Fibroblast of lung (primary cell): ENCODE measurements around the gene RPL6.

ENCODE experiments used
- EZH2 ChIP-seq: IDR thresholded peaks from 2 replicates; pipeline ENCODE4 v1.5.1; 2012; ENCODE audit warnings: low read length, control low read depth, mild to moderate bottlenecking; ENCODE audit errors: missing control alignments
- TF ChIP-seq, protein P1 (sequence below), 2 donors: IDR thresholded peaks in 1 of 2; conservative IDR thresholded peaks in 1 of 2; 1 replicate in 1 of 2; 2 replicates in 1 of 2; pipeline ENCODE4 v1.5.1; 2011 to 2012; ENCODE audit warnings: low read length in 2 of 2, control low read depth in 1 of 2, inconsistent platforms in 1 of 2, low read depth in 1 of 2, mild to moderate bottlenecking in 1 of 2

- TF ChIP-seq, protein P1, sequence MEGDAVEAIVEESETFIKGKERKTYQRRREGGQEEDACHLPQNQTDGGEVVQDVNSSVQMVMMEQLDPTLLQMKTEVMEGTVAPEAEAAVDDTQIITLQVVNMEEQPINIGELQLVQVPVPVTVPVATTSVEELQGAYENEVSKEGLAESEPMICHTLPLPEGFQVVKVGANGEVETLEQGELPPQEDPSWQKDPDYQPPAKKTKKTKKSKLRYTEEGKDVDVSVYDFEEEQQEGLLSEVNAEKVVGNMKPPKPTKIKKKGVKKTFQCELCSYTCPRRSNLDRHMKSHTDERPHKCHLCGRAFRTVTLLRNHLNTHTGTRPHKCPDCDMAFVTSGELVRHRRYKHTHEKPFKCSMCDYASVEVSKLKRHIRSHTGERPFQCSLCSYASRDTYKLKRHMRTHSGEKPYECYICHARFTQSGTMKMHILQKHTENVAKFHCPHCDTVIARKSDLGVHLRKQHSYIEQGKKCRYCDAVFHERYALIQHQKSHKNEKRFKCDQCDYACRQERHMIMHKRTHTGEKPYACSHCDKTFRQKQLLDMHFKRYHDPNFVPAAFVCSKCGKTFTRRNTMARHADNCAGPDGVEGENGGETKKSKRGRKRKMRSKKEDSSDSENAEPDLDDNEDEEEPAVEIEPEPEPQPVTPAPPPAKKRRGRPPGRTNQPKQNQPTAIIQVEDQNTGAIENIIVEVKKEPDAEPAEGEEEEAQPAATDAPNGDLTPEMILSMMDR (conservative IDR thresholded peaks at IDR 0.05 in 1 of 2, IDR thresholded peaks at IDR 0.05 in 1 of 2; ENCODE audit: low read depth in 1 of 2, low read length in 2 of 2): no peak
- no peak for TF ChIP-seq EZH2
Observed at GRCh38 chr12:112401903-112402498, 7.4 kb downstream of the RPL6 start.
